ENCODE measurements around the gene RRM2. TPM values are rescaled to one million over a fixed set of nuclear protein-coding genes. Genes with fewer than 3 reads are reported as not detected.

RRM2 gene
- total RNA-seq, 2 donors from 2014 or later: 1.9 to 6.1 TPM

DNA sequence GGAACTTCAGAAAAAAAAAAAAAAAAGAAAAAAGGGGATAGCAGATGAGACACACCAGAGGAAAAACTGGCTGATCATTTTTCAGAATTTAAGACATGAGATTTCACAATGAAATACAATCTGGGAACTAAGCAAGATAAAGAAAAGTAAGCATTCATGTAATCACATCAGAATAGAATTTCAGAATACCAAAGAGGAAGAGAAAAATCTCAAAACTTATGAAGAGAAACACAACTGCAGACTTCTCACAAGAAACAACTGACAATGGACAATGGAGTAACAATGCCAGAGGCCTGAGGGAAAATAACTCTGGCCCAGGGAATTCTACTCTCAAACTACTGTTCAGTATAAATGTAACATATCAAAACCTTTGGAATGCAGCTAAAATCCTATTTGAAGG is 13.2 kb upstream of the RRM2 start:
- no peak for DNase-seq (ENCODE audit: low spot score)
- Histone ChIP-seq H3K36me3 (no peaks in the 10 kb centered on the region), H3K4me3 (no peak overlapping the region), H3K27me3 (replicated peaks; ENCODE audit: insufficient read depth) (no peaks in the 10 kb centered on the region), H3K27ac (no peak overlapping the region), H3K4me1 (replicated peaks) (no peaks in the 10 kb centered on the region), H3K9me3 (no peaks in the 10 kb centered on the region)
- TF ChIP-seq CTCF (IDR thresholded peaks at IDR 0.05) (no peak), POLR2AphosphoS5 (IDR thresholded peaks at IDR 0.05) (no peak), POLR2A (IDR thresholded peaks at IDR 0.05) (no peak)
- intact Hi-C loops (cut with DNase I): no loop called here

DNA sequence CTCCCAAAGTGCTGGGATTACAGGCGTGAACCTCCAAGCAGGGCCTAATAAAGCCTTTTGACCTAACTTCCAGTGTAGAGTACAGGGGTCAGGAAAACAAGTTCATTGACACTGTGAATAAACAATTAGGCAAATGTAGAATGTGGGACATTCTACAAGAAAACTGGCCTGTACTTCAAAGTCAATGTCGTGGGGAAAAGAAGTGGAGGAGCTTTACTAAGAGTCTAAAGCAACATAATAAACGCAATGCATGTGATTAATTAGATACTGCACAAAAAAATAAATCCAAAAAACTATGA is 3.6 kb upstream of the RRM2 start:
- Histone ChIP-seq H3K4me1 (replicated peaks) (peaks cover 11% of the 10 kb centered on the region), H3K9me3 (no peaks in the 10 kb centered on the region), H3K27me3 (replicated peaks; ENCODE audit: insufficient read depth) (no peaks in the 10 kb centered on the region), H3K36me3 (no peaks in the 10 kb centered on the region), H3K27ac (no peak overlapping the region), H3K4me3 (no peak overlapping the region)
- TF ChIP-seq CTCF (IDR thresholded peaks at IDR 0.05) (no peak), POLR2A (IDR thresholded peaks at IDR 0.05) (no peak), POLR2AphosphoS5 (IDR thresholded peaks at IDR 0.05) (no peak)
- 95% methylated on average over 3 of the region's 3 CpGs for WGBS
- intact Hi-C loops (cut with DNase I): no loop called here
- DNase-seq (ENCODE audit: low spot score): no peak

- peak overlapping the region; percentile 24 to 50 for H3K27ac ChIP-seq
- TF ChIP-seq POLR2AphosphoS5 (IDR thresholded peaks at IDR 0.05) (no peak), CTCF (IDR thresholded peaks at IDR 0.05) (no peak)
- no peaks in the 10 kb centered on the region for H3K36me3 ChIP-seq
- no peaks in the 10 kb centered on the region for H3K27me3 ChIP-seq (replicated peaks; ENCODE audit: insufficient read depth)
- peak overlapping the region; percentile 43 to 59 for H3K4me3 ChIP-seq
- H3K9me3 ChIP-seq: no peaks in the 10 kb centered on the region
- no peak for DNase-seq (ENCODE audit: low spot score)
- 78% methylated on average over 14 of the region's 14 CpGs for WGBS
- intact Hi-C loops (cut with DNase I): loop anchor here (5.0 kb wide), 2 partner anchors 183 to 288 kb away; partner anchors contain the start of gene HPCAL1
- peaks cover 11% of the 10 kb centered on the region for H3K4me1 ChIP-seq (replicated peaks)
Observed at GRCh38 chr2:10119601-10120157, 2.9 kb upstream of the RRM2 start.

DNA sequence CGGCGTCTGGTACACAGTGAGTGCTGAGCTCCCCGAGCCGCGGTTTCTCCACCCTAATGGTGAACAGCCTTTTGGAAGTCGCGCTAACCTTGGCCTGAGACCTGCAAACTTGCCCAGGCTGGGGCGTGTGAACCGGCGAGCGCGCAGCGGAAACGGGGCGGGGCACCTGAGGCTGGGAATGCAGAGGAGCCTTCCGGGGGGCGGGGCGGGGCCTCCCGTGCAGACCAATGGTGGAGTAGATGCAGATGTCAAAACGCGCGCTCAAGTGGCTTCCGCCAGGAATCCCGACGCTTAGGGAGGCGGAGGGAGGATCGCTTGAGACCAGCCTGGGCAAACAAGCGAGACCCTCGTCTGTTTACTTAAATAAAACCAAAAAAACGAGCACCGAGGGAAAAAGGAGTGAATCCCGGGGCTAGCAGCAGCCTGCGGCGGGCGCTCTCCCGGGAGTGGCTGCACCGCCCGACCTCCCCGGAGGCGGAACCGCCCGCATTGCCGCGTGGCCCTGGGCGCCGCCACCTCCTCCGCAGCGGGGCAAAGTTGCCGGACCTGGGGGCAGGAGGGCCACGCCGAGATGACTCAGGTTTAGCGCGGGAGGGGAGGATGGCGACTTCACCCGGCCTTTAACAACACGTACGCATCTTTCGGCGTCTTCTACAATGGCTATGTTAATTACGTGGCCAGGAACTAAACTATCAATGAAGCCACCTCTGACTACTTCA is 2.2 kb upstream of the RRM2 start:
- WGBS: 0% methylated on average over 53 of the region's 60 CpGs
- peak overlapping the region; percentile 24 to 50 for H3K27ac ChIP-seq
- intact Hi-C loops (cut with DNase I): loop anchor here (5.0 kb wide), 2 partner anchors 182 to 287 kb away; partner anchors contain the start of gene HPCAL1
- peak; percentile 92 for DNase-seq (ENCODE audit: low spot score)
- no peak for TF ChIP-seq CTCF (IDR thresholded peaks at IDR 0.05)
- peak; percentile 55 for TF ChIP-seq POLR2A (IDR thresholded peaks at IDR 0.05)
- TF ChIP-seq POLR2AphosphoS5 (IDR thresholded peaks at IDR 0.05): peak; percentile 81
- H3K27me3 ChIP-seq (replicated peaks; ENCODE audit: insufficient read depth): no peaks in the 10 kb centered on the region
- no peaks in the 10 kb centered on the region for H3K36me3 ChIP-seq
- no peaks in the 10 kb centered on the region for H3K9me3 ChIP-seq
- H3K4me3 ChIP-seq: peak overlapping the region; percentile 43 to 59
- peaks cover 11% of the 10 kb centered on the region for H3K4me1 ChIP-seq (replicated peaks)
